NB4 (cell line): ENCODE measurements around the gene CLEC20A.

ENCODE experiments used
- DNase-seq: peaks from one replicate; pipeline ENCODE4 v3.0.0; 2010; ENCODE audit warnings: low read depth
- H3K4me3 ChIP-seq: one replicate; pipeline ENCODE4 v1.5.1; 2011; ENCODE audit warnings: mild to moderate bottlenecking, low read depth, low read length, moderate library complexity
- CTCF ChIP-seq: IDR thresholded peaks from one replicate; pipeline ENCODE4 v1.5.1; 2012; ENCODE audit warnings: low read depth, low read length
- MAX ChIP-seq: IDR thresholded peaks from 2 replicates; pipeline ENCODE4 v1.6.1; 2011; ENCODE audit warnings: low read depth, low read length
- MYC ChIP-seq: IDR thresholded peaks from 2 replicates; pipeline ENCODE4 v1.6.1; 2011; ENCODE audit warnings: low read depth, low read length
- POLR2A ChIP-seq: IDR thresholded peaks from 2 replicates; pipeline ENCODE4 v1.6.1; 2011; ENCODE audit warnings: mild to moderate bottlenecking; ENCODE audit not compliant: insufficient read length; ENCODE audit errors: extremely low read depth

The CLEC20A gene

GRCh38 chr1:178541379-178541778 lies 44.6 kb upstream of the CLEC20A start:
- H3K4me3 ChIP-seq, result no peak overlapping the region
- DNase-seq, result no peak
- no peak for TF ChIP-seq POLR2A
- no peak for TF ChIP-seq CTCF
- no peak for TF ChIP-seq MAX
- TF ChIP-seq MYC, result no peak

DNA sequence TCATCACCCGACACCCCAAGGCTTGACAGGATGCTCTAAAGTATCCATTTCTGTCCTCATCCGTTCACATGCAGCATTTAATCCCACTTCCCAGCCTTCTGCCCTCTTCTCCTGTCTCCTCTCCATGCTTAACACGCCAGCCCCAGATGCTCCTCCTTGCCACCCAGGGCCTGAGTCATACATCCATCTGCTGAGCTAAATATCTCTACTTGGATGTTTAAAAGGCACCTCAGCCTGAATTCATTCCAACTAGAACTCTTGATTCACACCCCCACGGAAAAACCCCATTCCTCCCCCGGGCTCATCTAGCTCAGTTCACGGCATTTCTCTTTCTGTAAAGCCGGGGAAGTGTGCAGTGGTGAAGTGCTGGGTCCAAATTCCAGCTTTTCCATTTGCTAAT lies 43.9 kb upstream of the CLEC20A start:
- H3K4me3 ChIP-seq, result no peak overlapping the region
- no peak for DNase-seq
- no peak for TF ChIP-seq MYC
- no peak for TF ChIP-seq POLR2A
- no peak for TF ChIP-seq MAX
- TF ChIP-seq CTCF, result no peak

DNA sequence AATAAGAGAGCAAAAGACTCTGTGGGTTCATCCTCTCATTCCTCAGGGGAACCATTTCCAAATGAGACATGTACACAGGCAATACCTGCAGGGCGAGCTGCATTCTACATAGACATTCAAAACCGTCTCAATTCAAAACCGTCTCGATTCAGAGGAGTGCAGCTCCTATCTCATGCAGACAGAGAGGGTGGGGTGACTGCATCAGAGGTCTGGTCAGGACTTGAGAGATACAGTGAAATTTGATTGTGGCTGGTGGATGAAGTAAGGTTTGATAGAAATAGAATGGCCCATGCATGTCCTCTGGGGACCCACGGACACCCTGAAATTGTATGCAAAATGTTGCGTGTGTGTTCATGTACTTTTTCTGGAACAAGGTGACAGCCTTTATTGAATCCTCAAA lies 43.4 kb upstream of the CLEC20A start:
- no peak overlapping the region for H3K4me3 ChIP-seq
- TF ChIP-seq POLR2A, result no peak
- no peak for TF ChIP-seq MYC
- TF ChIP-seq MAX, result no peak
- TF ChIP-seq CTCF, result no peak
- DNase-seq, result no peak

- H3K4me3 ChIP-seq, result no peak overlapping the region
- DNase-seq, result no peak
- TF ChIP-seq MYC, result no peak
- no peak for TF ChIP-seq POLR2A
- TF ChIP-seq MAX, result no peak
- TF ChIP-seq CTCF, result no peak
These were observed 42.5 kb upstream of the CLEC20A start for GRCh38 chr1:178539291-178539690.

- no peak overlapping the region for H3K4me3 ChIP-seq
- no peak for DNase-seq
- TF ChIP-seq MYC (no peak), POLR2A (no peak), MAX (no peak), CTCF (no peak)
These were observed 41.6 kb upstream of the CLEC20A start for GRCh38 chr1:178538192-178538916.
